ENCODE data around the gene DEPP1.

GRCh38 chr10:44994752-44995530, 16.3 kb upstream of the DEPP1 start:
- no peak for TF ChIP-seq CTCF (conservative IDR thresholded peaks at IDR 0.05; ENCODE audit: low read length)
- no peak for TF ChIP-seq EZH2phosphoT487 (IDR thresholded peaks at IDR 0.05; ENCODE audit: borderline replicate concordance)
